Stimulated activated CD8-positive, alpha-beta memory T cell treated with anti-CD3 and anti-CD28 coated beads, Interleukin-15, amount 100 ng/mL, for 1 hour (primary cell): Measurements from ENCODE around the gene CANT1.

Source experiments
- DNase-seq: peaks from one replicate; pipeline ENCODE4 v3.0.0-alpha.2; 2020; ENCODE audit warnings: low read depth

Gene CANT1

GRCh38 chr17:78995022-78995760, 14.4 kb downstream of the CANT1 start:
- no peak for DNase-seq

GRCh38 chr17:78993981-78994671, 15.4 kb downstream of the CANT1 start:
- no peak for DNase-seq

DNA sequence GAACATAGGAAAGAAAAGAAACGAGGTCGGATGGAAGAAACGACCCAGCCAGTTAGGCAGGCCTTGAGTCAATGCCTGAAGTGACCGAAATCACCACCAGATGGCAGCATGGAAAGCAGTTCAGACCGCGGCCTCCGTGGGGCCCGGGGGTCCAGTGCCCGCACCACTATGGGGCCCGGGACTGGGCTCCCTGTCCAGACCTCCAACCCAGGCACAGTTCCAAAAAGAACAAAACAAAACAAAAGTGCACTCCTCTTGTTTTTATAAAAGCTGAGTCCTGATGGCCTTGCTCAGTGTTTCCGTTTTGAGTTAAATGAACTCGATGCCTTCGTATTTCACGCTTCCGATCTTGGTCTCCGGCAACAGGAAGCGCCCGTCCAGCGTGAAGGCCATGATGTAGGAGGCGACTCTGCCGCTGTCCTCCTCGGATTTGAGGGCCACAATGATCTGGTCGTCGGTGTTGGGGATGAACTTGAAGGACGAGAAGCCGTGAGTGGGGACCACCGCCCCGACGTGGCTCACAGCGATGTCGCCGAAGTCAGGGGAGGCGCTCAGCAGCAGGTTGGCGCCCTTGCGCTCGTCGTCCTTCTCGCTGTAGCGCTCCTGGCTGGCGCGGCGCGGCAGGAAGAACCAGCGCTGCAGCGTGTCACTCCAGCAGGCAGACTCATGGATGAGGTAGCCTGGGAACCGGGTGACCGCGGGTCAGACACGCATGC, 16.2 kb downstream of the CANT1 start:
- peak; percentile 33 for DNase-seq

- DNase-seq = no peak
Measured at GRCh38 chr17:78992542-78993212, 16.9 kb downstream of the CANT1 start.

GRCh38 chr17:78991906-78992532, 17.5 kb downstream of the CANT1 start:
- no peak for DNase-seq

DNA sequence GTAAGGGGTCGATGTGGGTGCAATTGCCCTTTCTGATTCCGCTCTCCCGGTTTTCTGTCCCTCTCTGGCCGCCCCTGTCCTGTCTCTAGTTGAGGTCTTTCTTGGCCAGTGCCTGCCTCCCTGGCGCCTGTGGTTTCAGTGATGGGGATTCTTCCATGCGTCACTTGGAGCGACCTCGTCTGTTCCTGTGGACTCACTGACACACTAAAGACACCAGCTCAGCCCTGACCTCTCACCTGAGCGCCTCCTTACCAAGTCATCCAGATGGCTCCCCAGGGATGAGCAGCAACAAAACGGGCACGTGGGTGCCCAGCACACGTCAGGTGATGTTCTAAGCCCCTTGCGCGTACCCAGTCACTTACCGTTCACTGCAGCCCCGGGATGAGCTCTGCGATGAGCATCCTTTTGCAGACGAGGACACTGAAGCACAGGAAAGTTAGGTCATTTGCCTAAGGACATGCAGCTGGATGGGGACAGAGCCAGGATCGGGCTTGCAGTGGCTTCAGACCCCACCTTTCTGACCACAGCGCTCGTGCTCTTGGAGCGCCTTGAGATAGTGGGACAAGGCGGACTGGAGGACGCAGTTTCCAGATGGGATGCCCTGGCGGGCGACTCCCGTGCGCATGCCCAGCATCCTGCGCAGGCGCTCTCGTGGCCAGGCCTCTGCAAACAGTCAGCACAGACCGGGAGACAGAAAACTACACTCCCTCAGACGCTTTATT, 18.4 kb downstream of the CANT1 start:
- no peak for DNase-seq

- DNase-seq = no peak
Measured at GRCh38 chr17:78990349-78991016, 19.1 kb downstream of the CANT1 start.

- no peak for DNase-seq
Measured at GRCh38 chr17:78988152-78988551, 21.4 kb downstream of the CANT1 start.

DNA sequence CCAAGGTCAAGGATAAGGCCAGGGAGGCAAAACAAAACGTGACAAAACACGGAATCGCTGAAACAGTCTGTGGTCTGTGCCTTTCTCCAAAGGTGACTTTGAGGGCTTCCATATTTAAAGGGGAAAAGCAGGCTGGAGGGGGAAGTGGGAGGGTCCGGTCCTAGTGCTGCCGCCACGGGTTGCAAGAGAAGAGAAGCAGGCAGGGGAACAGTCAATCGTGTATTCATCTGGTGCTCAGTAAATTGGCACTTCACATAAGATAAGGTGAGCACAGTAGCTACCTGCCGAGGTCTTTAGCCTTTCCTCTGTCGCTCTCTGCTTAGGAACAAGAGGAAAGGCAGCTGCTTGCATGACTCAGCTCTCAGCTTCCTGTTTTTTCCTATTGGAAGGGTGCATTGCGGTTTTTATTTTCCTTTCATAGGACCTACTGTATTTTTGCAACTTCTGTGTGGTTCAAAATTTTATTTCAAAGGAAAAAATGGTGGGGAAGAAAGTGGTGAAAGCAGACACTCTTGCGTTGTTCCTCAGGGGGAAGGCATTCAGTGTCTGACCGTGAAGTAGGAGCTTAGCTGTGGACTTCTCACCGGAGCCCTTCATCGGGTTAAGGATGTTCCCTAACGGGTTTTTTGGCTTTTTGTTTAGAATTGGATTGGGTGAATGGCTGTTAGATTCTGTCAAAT, 22.8 kb downstream of the CANT1 start:
- DNase-seq = no peak

DNA sequence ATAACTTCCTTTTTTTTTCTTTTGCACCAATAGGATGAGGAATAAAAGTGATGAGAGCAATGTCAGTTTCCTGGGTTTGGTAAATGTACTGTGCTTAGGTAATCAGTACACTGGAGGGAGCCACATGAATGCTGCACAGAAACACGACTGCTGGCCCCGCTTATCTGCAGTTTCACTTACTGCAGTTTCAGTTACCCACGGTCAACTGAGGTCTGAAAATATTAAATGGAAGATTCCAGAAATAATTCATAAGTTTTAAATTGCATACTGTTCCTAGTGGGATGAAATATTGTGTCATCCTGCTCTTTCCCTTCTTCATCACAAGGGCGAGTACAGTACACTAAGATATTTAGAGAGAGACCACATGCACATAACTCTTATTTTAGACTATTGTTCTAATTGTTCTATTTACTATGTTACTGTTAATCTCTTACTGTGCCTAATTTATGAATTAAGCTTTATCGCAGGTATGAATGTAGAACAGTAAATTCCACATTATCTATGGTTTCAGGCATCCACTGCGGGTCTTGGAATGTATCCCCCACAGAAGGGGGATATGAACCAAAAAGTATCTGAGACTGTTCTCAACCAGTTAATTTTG, 23.4 kb downstream of the CANT1 start:
- DNase-seq = no peak

- no peak for DNase-seq
Measured at GRCh38 chr17:78985395-78985794, 24.2 kb downstream of the CANT1 start.

GRCh38 chr17:78981010-78981888, 28.3 kb downstream of the CANT1 start:
- no peak for DNase-seq

DNA sequence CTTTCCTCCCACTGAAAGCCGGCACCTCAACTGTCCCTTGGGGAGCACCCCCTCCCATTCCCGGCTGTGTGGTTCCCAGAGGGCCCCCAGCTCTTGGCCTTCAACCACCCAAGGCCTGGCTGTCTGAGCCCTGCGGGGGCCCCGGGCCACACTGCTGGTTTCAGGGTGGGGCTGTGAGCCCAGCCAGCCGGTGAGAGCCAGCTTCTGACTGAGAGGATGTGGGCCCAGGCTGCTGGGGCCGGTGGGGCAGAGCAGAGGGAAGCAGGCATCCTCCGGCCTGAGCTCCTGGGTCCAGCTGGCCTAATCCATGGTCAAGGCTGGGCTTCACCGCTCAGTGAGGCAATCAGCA, 29.0 kb downstream of the CANT1 start:
- DNase-seq = no peak

- DNase-seq = no peak
Measured at GRCh38 chr17:78979780-78980623, 29.6 kb downstream of the CANT1 start, which contains the start of gene LGALS3BP. Gene LGALS3BP (minus strand): TSS chr17:78979923. CDS start chr17:78977191, 2,732 bp downstream.

DNA sequence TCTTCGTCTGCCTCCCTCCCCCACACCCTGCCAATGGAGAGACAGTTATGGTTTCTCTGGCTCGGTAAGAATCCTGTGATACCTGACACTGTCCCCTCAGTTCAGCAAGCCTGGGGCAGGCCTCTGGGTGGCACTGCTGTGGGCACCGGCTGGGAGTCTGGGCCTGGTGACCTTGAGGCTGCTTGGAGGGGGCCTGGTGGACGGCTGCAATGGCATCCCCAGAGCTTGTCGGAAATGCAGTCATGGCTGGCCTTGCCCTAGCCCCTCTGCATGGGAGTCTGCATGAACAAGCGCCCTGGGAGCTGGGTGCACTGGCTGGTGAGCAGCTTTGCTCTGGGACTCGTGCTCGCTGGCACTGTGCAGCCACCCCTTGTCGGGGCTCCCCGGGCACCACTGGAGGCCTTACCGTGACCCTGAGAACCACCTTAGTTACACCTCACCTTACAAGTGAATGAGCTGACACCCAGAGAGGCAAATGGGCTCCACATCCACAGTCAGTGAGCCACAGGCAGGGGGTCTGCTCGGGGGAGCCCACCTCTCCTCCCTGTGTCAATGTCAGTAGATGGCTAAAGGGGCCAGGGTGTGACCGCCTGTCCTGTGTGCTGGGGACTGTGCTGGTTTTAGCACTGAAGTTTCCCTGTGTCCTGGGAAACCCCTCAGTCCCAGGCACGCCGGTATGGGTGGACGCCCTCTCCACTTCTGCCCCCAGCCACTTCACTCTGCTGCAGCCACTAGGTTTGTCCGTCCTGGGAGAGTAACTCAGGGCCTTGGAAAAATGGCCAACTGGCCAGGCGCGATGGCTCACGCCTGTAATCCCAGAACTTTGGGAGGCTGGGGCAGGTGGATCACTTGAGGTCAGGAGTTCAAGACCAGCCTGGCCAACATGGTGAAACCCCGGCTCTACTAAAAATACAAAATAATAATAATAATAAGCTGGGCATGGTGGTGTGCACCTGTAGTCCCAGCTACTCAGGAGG, 31.3 kb downstream of the CANT1 start:
- no peak for DNase-seq

DNA sequence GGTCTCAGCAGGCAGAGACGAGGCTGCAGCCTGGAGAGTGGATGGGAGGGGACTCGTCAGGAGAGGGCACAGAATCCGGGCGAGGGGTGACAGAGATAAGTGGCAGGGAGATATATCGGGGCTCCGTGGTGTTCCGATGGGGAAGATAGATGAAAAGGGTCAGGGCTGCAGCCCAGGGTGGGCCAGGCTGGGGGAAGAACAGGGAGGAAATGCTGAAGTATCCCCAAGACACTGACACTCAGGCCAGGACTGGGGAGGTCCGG, 32.0 kb downstream of the CANT1 start:
- DNase-seq = no peak
